Uterus (tissue), 2 donors: ENCODE data around the gene GUCD1.

Source experiments
- CTCF ChIP-seq, 4 experiments: fragments of 200-600 bp in 2 of 4; fragments of 450-650 bp in 2 of 4; sonication (generic) in 2 of 4; IDR thresholded peaks; one replicate each; pipeline ENCODE4 v1.5.1; 2016 to 2019; ENCODE audit warnings: antibody characterized with exemption in 4 of 4, mild to moderate bottlenecking in 2 of 4, moderate library complexity in 1 of 4
- POLR2A ChIP-seq, 2 donors: fragments of 450-650 bp; IDR thresholded peaks; one replicate each; pipeline ENCODE4 v1.6.1; 2016; ENCODE audit warnings: antibody characterized with exemption in 2 of 2, mild to moderate bottlenecking in 1 of 2, moderate library complexity in 1 of 2

- no peak for TF ChIP-seq CTCF (IDR thresholded peaks at IDR 0.05)
- no peak for TF ChIP-seq POLR2A (IDR thresholded peaks at IDR 0.05)
These were observed 40.5 kb downstream of the GUCD1 start for GRCh38 chr22:24514241-24515026.
